Common myeloid progenitor, CD34-positive (primary cell): ENCODE results near the gene COX4I1.

Experiments
- CTCF ChIA-PET: fragments of 350-600 bp; sonication (Branson Sonifier 250); formaldehyde crosslinking; loops from one replicate; lab custom pipeline; 2021; ENCODE audit warnings: antibody characterized with exemption; lab: Charles Lee
- POLR2A ChIA-PET: fragments of 350-600 bp; sonication (Branson Sonifier 250); formaldehyde crosslinking; loops from one replicate; lab custom pipeline; 2021; ENCODE audit warnings: antibody characterized with exemption; lab: Charles Lee
- DNase-seq, 3 donors: peaks; one replicate each; pipeline versions ENCODE4 v3.0.0 to v3.0.0-alpha.2; 2013
- H3K27ac ChIP-seq, 2 experiments: 1 replicate in 1 of 2; 2 replicates in 1 of 2; pipeline ENCODE4 v1.7.0; 2013; ENCODE audit warnings: inconsistent platforms in 2 of 2, low read length in 2 of 2, mild to moderate bottlenecking in 2 of 2, low read depth in 1 of 2, moderate library complexity in 1 of 2; ENCODE audit not compliant: severe bottlenecking in 2 of 2, insufficient read depth in 1 of 2, poor library complexity in 1 of 2
- H3K27me3 ChIP-seq, 5 experiments: replicated peaks in 2 of 5; 1 replicate in 3 of 5; 2 replicates in 2 of 5; pipeline versions ENCODE4 v1.6.1 to v1.7.0; 2013; ENCODE audit warnings: low read length in 4 of 5, mild to moderate bottlenecking in 2 of 5, moderate library complexity in 2 of 5, inconsistent platforms in 1 of 5; ENCODE audit not compliant: insufficient read depth in 5 of 5, control insufficient read depth in 4 of 5
- H3K36me3 ChIP-seq, 4 experiments: 1 replicate in 2 of 4; 2 replicates in 2 of 4; pipeline versions ENCODE4 v1.6.1 to v1.7.0; 2013; ENCODE audit warnings: low read length in 3 of 4, control low read depth in 1 of 4, mild to moderate bottlenecking in 1 of 4; ENCODE audit not compliant: control insufficient read depth in 4 of 4, insufficient read depth in 4 of 4
- H3K4me1 ChIP-seq, 4 experiments: 1 replicate in 3 of 4; 2 replicates in 1 of 4; pipeline versions ENCODE4 v1.6.1 to v1.7.1; 2013; ENCODE audit warnings: low read length in 3 of 4, mild to moderate bottlenecking in 3 of 4, control low read depth in 1 of 4, inconsistent platforms in 1 of 4, moderate library complexity in 1 of 4; ENCODE audit not compliant: control insufficient read depth in 4 of 4, insufficient read depth in 4 of 4; ENCODE audit errors: control extremely low read depth in 1 of 4
- H3K4me3 ChIP-seq, 7 experiments: 1 replicate in 4 of 7; 2 replicates in 3 of 7; pipeline versions ENCODE4 v1.5.1 to v1.7.0; 2013; ENCODE audit warnings: mild to moderate bottlenecking in 7 of 7, low read length in 6 of 7, moderate library complexity in 6 of 7, inconsistent platforms in 2 of 7, low read depth in 2 of 7, control low read depth in 1 of 7; ENCODE audit not compliant: insufficient read depth in 4 of 7, control insufficient read depth in 1 of 7; ENCODE audit errors: extremely low read depth in 1 of 7
- H3K9me3 ChIP-seq, 5 experiments: 1 replicate in 4 of 5; 2 replicates in 1 of 5; pipeline versions ENCODE4 v1.6.1 to v1.7.1; 2013; ENCODE audit warnings: low read length in 4 of 5, mild to moderate bottlenecking in 2 of 5, inconsistent platforms in 1 of 5, low read depth in 1 of 5, moderate library complexity in 1 of 5; ENCODE audit not compliant: control insufficient read depth in 4 of 5, insufficient read depth in 2 of 5; ENCODE audit errors: control extremely low read depth in 1 of 5
- WGBS: methylation state at CpG from one replicate; pipeline ENCODE4 v1.1.5; 2013; ENCODE audit not compliant: insufficient coverage; 5-methylcytosine and 5-hydroxymethylcytosine counted together

The COX4I1 gene

DNA sequence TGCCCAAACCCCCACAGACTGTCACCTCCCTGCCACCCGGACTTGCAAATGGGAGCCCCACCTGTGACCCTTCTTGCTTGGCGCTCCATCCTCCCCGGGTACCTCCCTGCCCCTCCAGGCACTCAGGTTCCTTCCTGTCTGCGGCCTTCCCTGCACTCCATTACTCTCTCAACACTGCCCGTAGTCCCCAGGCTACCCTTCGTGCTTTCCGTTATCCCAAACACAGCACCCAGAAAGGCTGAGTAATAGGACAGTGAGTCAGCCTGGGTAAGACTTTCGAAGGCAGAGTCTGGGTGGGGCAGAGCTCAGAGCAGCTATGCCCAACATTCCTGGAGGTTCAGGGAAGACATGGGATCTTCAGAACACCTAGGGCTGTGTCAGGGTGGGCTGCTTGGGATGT lies 32.0 kb upstream of the COX4I1 start:
- H3K36me3 ChIP-seq = peaks cover 0 to 3% (median 0%) of the 10 kb centered on the region in 4 experiments
- H3K27me3 ChIP-seq = peaks cover 0 to 1% (median 0%) of the 10 kb centered on the region in 5 experiments
- no peaks in the 10 kb centered on the region for H3K9me3 ChIP-seq
- CTCF ChIA-PET = interaction anchor here (1.4 kb wide), 1 partner anchor 8 kb away, joined by 7 read pairs; no protein-coding TSS in a partner anchor
- H3K4me3 ChIP-seq = no peak overlapping the region
- H3K4me1 ChIP-seq = peaks cover 0 to 12% (median 0%) of the 10 kb centered on the region in 4 experiments
- 95% methylated on average over 7 of the region's 8 CpGs for WGBS
- DNase-seq = no peak
- POLR2A ChIA-PET = no interaction called here
- H3K27ac ChIP-seq = no peak overlapping the region

DNA sequence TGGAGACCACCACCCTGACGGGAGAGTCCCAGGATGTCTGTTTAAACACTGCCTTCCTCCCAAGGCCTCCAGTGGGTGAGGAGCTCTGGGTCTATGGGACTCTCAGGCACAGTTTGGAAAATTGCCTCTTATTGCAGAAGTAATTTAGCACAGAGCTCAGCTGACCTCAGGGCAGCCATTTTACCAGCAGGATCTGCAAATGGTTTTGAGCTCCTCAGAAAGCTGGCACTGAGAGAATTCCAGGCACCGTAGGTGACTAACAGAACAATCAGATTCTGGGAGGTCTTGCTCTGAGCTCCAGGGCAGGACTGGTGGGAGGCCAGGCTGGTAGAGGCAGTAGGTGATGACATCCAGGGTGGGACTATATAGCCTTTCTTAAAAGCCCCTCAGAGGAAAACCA lies 31.3 kb upstream of the COX4I1 start:
- CTCF ChIA-PET = interaction anchor here (1.4 kb wide), 1 partner anchor 8 kb away, joined by 7 read pairs; no protein-coding TSS in a partner anchor

GRCh38 chr16:85770741-85771140 lies 28.8 kb upstream of the COX4I1 start:
- H3K27ac ChIP-seq = no peak overlapping the region
- WGBS = 100% methylated on average over 5 of the region's 6 CpGs
- DNase-seq = no peak
- POLR2A ChIA-PET = no interaction called here
- H3K27me3 ChIP-seq = peaks cover 0 to 1% (median 0%) of the 10 kb centered on the region in 5 experiments
- peaks cover 0 to 6% (median 0%) of the 10 kb centered on the region in 4 experiments for H3K4me1 ChIP-seq
- H3K9me3 ChIP-seq = no peaks in the 10 kb centered on the region
- peaks cover 0 to 7% (median 0%) of the 10 kb centered on the region in 4 experiments for H3K36me3 ChIP-seq
- CTCF ChIA-PET = interaction anchor here (1.7 kb wide), 1 partner anchor 9 kb away, joined by 4 read pairs; no protein-coding TSS in a partner anchor
- H3K4me3 ChIP-seq = no peak overlapping the region

More for the DNA sequence above, 31.3 kb upstream of the COX4I1 start:
- Histone ChIP-seq H3K9me3 (no peaks in the 10 kb centered on the region), H3K36me3 (peaks cover 0 to 3% (median 0%) of the 10 kb centered on the region in 4 experiments), H3K27ac (no peak overlapping the region), H3K27me3 (peaks cover 0 to 1% (median 0%) of the 10 kb centered on the region in 5 experiments), H3K4me1 (peaks cover 0 to 8% (median 0%) of the 10 kb centered on the region in 4 experiments), H3K4me3 (no peak overlapping the region)
- POLR2A ChIA-PET = no interaction called here
- DNase-seq = no peak
- WGBS = 100% methylated on average over 1 of the region's 2 CpGs

DNA sequence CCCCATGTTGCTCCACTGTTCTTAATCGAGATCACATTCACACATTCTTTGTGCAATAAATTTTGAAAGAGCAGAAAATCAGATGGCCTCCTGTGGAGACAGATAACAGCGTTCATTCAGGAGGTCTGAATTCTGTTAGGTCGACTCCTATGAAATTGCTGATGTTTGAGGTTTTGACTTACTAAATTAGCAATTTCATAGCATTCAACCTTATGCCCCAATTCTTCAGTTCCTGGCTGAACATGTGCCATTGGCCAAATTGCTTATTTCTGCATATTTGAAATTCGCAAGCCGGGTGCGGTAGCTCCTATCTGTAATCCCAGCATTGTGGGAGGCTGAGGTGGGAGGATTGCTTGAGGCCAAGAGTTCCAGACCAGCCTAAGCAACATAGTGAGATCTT lies 26.5 kb upstream of the COX4I1 start:
- Histone ChIP-seq H3K27ac (no peak overlapping the region), H3K9me3 (no peaks in the 10 kb centered on the region), H3K4me3 (no peak overlapping the region), H3K4me1 (no peaks in the 10 kb centered on the region), H3K27me3 (no peaks in the 10 kb centered on the region), H3K36me3 (peaks cover 0 to 24% (median 5%) of the 10 kb centered on the region in 4 experiments)
- WGBS = 100% methylated on average over 3 of the region's 6 CpGs
- ChIA-PET POLR2A (no interaction called here), CTCF (no interaction called here)
- no peak for DNase-seq

- POLR2A ChIA-PET = no interaction called here
- Histone ChIP-seq H3K27me3 (no peaks in the 10 kb centered on the region), H3K36me3 (peaks cover 0 to 32% (median 12%) of the 10 kb centered on the region in 4 experiments), H3K4me1 (no peaks in the 10 kb centered on the region), H3K27ac (no peak overlapping the region), H3K4me3 (no peak overlapping the region), H3K9me3 (no peaks in the 10 kb centered on the region)
- no peak for DNase-seq
- CTCF ChIA-PET = no interaction called here
- WGBS = 80% methylated on average over 2 of the region's 6 CpGs
Observed at GRCh38 chr16:85774136-85774535, 25.4 kb upstream of the COX4I1 start.

GRCh38 chr16:85774811-85775210 lies 24.7 kb upstream of the COX4I1 start:
- ChIA-PET POLR2A (no interaction called here), CTCF (no interaction called here)
- Histone ChIP-seq H3K4me1 (no peaks in the 10 kb centered on the region), H3K27me3 (no peaks in the 10 kb centered on the region), H3K9me3 (no peaks in the 10 kb centered on the region), H3K27ac (no peak overlapping the region), H3K36me3 (peaks cover 3 to 38% (median 17%) of the 10 kb centered on the region in 4 experiments), H3K4me3 (no peak overlapping the region)
- 96% methylated on average over 8 of the region's 8 CpGs for whole genome bisulfite sequencing
- DNase-seq = no peak

DNA sequence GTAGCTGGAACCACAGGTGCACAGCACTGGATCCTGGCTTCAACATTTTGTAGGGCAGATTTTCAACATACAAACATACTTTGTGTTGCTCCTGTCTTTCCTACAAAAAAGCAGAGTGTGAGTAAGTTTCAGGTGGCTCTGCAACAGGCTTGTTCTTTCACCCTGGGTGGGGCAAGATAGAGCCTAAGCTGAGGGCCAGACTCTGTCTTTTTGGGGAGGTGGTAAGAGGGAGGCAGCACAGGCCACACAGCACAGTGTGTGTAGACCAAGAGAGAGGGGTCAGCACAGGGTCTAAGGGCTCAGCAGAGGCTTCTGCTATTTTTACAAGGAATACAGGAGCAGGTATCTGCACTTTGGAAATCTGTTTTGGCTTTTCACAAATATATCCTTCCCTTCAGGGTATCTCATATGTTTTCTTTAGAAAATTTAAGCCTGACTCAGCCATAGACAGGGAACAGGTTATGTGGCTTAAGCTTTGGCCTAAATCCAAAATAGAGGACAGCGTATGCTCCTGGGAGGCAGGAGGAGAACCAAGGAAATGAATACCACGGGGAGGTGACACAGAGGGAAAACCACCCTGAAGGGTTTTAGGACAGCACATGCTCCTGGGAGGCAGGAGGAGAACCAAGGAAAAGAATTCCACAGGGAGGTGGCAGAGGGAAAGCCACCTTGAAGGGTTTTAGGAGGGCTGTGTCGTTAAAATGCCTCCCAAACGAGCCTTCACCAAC lies 21.7 kb upstream of the COX4I1 start:
- DNase-seq = no peak
- no peaks in the 10 kb centered on the region for H3K9me3 ChIP-seq
- no peaks in the 10 kb centered on the region for H3K4me1 ChIP-seq
- H3K4me3 ChIP-seq = no peak overlapping the region
- no peaks in the 10 kb centered on the region for H3K27me3 ChIP-seq
- peak overlapping the region in 1 of 2 experiments; percentile 20 for H3K27ac ChIP-seq
- WGBS = 89% methylated on average over 4 of the region's 4 CpGs
- ChIA-PET POLR2A (no interaction called here), CTCF (no interaction called here)
- H3K36me3 ChIP-seq = peaks cover 8 to 60% (median 32%) of the 10 kb centered on the region in 4 experiments
